HepG2 (cell line): ENCODE results near the gene TRIM27. TPM values are rescaled to one million over a fixed set of nuclear protein-coding genes. Genes with fewer than 3 reads are reported as not detected.

ENCODE experiments used
- FLYWCH1 ChIP-seq: sonication (generic); formaldehyde crosslinking; IDR thresholded peaks from 2 replicates; pipeline ENCODE4 v1.8.1; 2023; ENCODE audit warnings: mild to moderate bottlenecking, missing genetic modification reagents
- HDAC2 ChIP-seq: sonication (generic); formaldehyde crosslinking; IDR thresholded peaks from 2 replicates; pipeline ENCODE4 v1.4.0; 2020; ENCODE audit warnings: missing genetic modification reagents
- HDAC6 ChIP-seq: fragments of 200-600 bp; sonication (generic); IDR thresholded peaks from 2 replicates; pipeline ENCODE4 v1.7.0; 2017; ENCODE audit warnings: mild to moderate bottlenecking, antibody characterized with exemption, low read length, low read depth
- NFRKB ChIP-seq: fragments of 450-650 bp; IDR thresholded peaks from 2 replicates; pipeline ENCODE4 v1.6.1; 2017
- NPAS2 ChIP-seq: sonication (generic); formaldehyde crosslinking; IDR thresholded peaks from 2 replicates; pipeline ENCODE4 v1.8.0; 2022; ENCODE audit warnings: mild to moderate bottlenecking, missing genetic modification reagents, borderline replicate concordance
- RBAK ChIP-seq: sonication (generic); formaldehyde crosslinking; IDR thresholded peaks from 2 replicates; pipeline ENCODE4 v1.5.1; 2020; ENCODE audit warnings: mild to moderate bottlenecking, missing genetic modification reagents
- RERE ChIP-seq: IDR thresholded peaks from 2 replicates; pipeline ENCODE4 v1.6.1; 2016; ENCODE audit warnings: low read depth, missing genetic modification reagents, missing compliant biosample characterization
- RXRA ChIP-seq: sonication (generic); formaldehyde crosslinking; IDR thresholded peaks from 2 replicates; pipeline ENCODE4 v1.5.1; 2020; ENCODE audit warnings: missing genetic modification reagents
- SIX1 ChIP-seq: sonication (generic); formaldehyde crosslinking; IDR thresholded peaks from 2 replicates; pipeline ENCODE4 v1.4.0; 2020; ENCODE audit warnings: missing genetic modification reagents, borderline replicate concordance
- SKI ChIP-seq: fragments of 450-650 bp; IDR thresholded peaks from one replicate; pipeline ENCODE4 v1.6.1; 2018; ENCODE audit warnings: mild to moderate bottlenecking; ENCODE audit not compliant: partially characterized antibody
- SMYD3 ChIP-seq: sonication (generic); formaldehyde crosslinking; IDR thresholded peaks from 2 replicates; pipeline ENCODE4 v1.8.1; 2023; ENCODE audit warnings: mild to moderate bottlenecking, missing genetic modification reagents
- SNAPC5 ChIP-seq: sonication (generic); formaldehyde crosslinking; IDR thresholded peaks from 2 replicates; pipeline ENCODE4 v1.8.1; 2023; ENCODE audit warnings: mild to moderate bottlenecking, missing genetic modification reagents, borderline replicate concordance
- SP1 ChIP-seq, 2 experiments: fragments of 450-650 bp in 1 of 2; sonication (generic) in 1 of 2; formaldehyde crosslinking in 1 of 2; IDR thresholded peaks; 2 replicates each; pipeline versions ENCODE4 v1.4.0 to v1.6.1; 2016 to 2020; ENCODE audit warnings: missing genetic modification reagents in 1 of 2
- SPEN ChIP-seq: sonication (generic); formaldehyde crosslinking; IDR thresholded peaks from 2 replicates; pipeline ENCODE4 v1.5.1; 2020; ENCODE audit warnings: low read depth, mild to moderate bottlenecking, missing genetic modification reagents
- SSRP1 ChIP-seq: IDR thresholded peaks from 2 replicates; pipeline ENCODE4 v1.6.1; 2016; ENCODE audit warnings: control low read depth
- ZBTB7A ChIP-seq: sonication (generic); formaldehyde crosslinking; IDR thresholded peaks from 2 replicates; pipeline ENCODE4 v1.8.0; 2022; ENCODE audit warnings: mild to moderate bottlenecking, missing genetic modification reagents
- ZKSCAN1 ChIP-seq: fragments of 150-350 bp; IDR thresholded peaks from 2 replicates; pipeline ENCODE4 v1.6.1; 2014; ENCODE audit warnings: low read length
- ZNF496 ChIP-seq: sonication (generic); formaldehyde crosslinking; IDR thresholded peaks from 2 replicates; pipeline ENCODE4 v1.8.1; 2023; ENCODE audit warnings: mild to moderate bottlenecking, moderate library complexity, missing genetic modification reagents; ENCODE audit not compliant: insufficient replicate concordance
- ZNF512 ChIP-seq: sonication (generic); formaldehyde crosslinking; IDR thresholded peaks from 2 replicates; pipeline ENCODE4 v1.4.0; 2020; ENCODE audit warnings: mild to moderate bottlenecking, missing genetic modification reagents
- ZNF589 ChIP-seq: sonication (generic); formaldehyde crosslinking; conservative IDR thresholded peaks from 2 replicates; pipeline ENCODE4 v1.8.0; 2022; ENCODE audit warnings: mild to moderate bottlenecking, moderate library complexity, missing genetic modification reagents
- ZNF672 ChIP-seq: sonication (generic); formaldehyde crosslinking; IDR thresholded peaks from 2 replicates; pipeline ENCODE4 v1.8.1; 2022; ENCODE audit warnings: missing genetic modification reagents
- ZNF691 ChIP-seq: sonication (generic); formaldehyde crosslinking; IDR thresholded peaks from 2 replicates; pipeline ENCODE4 v1.4.0; 2020; ENCODE audit warnings: missing genetic modification reagents, low read depth, mild to moderate bottlenecking, borderline replicate concordance
- polyA plus RNA-seq, 8 experiments: library from polyadenylated mRNA; depleted of rRNA in 3 of 8; stranded (reverse) in 7 of 8; unstranded in 1 of 8; fragments of >200 nt; fragmentation: Illumina TruSeq in 4 of 8; extraction: Trizol in 4 of 8; gene quantifications; 2 replicates each; pipeline versions ENCODE4 v1.2.1 to v1.2.3, GENCODE V29; 2011 to 2016; ENCODE audit warnings: low read depth in 4 of 8, missing spikeins in 1 of 8, mixed read lengths in 1 of 8; ENCODE audit not compliant: insufficient read depth in 1 of 8
- total RNA-seq, 5 experiments: library from RNA; depleted of rRNA; stranded (reverse); fragments of >200 nt; fragmentation: Illumina TruSeq; extraction: Trizol; gene quantifications; 2 replicates each; pipeline ENCODE4 v1.2.3, GENCODE V29; 2016; ENCODE audit warnings: low read depth in 1 of 5

The TRIM27 gene
- total and polyA plus RNA-seq, 2 of the 13 experiments (the other 11 are each of a cell fraction or from before 2014, with no cell fraction given) = 88.6 to 112 TPM

DNA sequence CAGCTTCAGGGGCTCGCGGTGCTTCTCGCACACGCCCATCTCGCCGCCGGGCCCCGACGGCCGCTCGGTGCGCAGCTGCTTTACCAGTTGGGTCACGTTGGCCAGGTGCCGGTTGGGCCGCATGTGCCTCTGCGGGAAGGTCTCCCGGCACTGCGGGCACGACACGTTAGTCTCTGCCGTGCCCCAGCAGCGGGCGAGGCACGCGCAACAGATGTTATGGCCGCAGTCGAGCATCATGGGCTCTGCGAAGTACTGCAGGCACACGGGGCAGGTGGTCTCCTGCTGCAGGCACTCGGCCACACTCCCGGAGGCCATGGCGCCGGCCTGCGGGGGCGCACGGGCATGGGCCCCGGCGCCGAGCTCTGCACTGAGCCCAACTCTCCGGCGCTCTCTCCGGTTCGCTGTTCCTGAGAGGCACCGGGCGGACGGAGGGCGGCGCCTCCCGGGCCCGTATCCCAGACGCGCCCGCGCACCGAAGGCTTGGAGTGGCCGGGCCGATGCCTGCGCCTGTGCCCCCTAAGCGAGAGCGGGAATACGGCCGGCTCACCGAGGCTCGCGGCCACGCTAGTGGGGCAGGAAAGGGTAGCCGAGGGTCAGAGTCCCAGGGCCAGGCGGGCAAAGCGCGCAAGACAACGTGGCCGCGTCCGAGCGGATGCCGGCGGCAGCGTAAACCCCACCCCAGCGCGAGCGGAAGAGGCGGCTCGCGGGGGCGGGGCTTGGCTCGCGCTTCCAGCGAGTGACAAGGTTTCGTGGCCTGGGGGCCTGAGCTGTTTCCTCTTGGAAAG lies at the start of gene TRIM27 (continued):
- TF ChIP-seq ZNF512 (CRISPR knock-in tag) (no peak), SIX1 (CRISPR knock-in tag) (no peak), NPAS2 (CRISPR knock-in tag) (peak; percentile 94), RXRA (CRISPR knock-in tag) (peak; percentile 41; the same call in 1 of the 2 replicates), ZBTB7A (peak; percentile 63; the same call in 1 of the 2 replicates), SMYD3 (CRISPR knock-in tag) (peak; percentile 83), ZNF589 (CRISPR knock-in tag) (peak; percentile 78), HDAC6 (no peak), SNAPC5 (CRISPR knock-in tag) (no peak), NFRKB (no peak), SKI (peak; percentile 48), ZNF672 (CRISPR knock-in tag) (no peak), HDAC2 (CRISPR knock-in tag) (peak; percentile 65), RERE (CRISPR knock-in tag) (no peak), FLYWCH1 (CRISPR knock-in tag) (no peak), SP1 (IDR thresholded peaks at IDR 0.05) (no peak), SP1 (CRISPR knock-in tag; IDR thresholded peaks at IDR 0.05) (peak; percentile 76), RBAK (CRISPR knock-in tag) (0 out of 2 replicates have a peak, but pooled peaks have one; percentile 54), ZKSCAN1 (no peak), SSRP1 (peak; percentile 58; the same call in 1 of the 2 replicates), ZNF691 (CRISPR knock-in tag) (no peak; the same call in 1 of the 2 replicates), ZNF496 (no peak), SPEN (peak; percentile 93)
